ENCODE results near the gene GPR135. TPM values are rescaled to one million over a fixed set of nuclear protein-coding genes. Genes with fewer than 3 reads are reported as not detected.

The GPR135 gene
- total RNA-seq, 2 donors from 2014 or later = 2.3 to 12.4 TPM

DNA sequence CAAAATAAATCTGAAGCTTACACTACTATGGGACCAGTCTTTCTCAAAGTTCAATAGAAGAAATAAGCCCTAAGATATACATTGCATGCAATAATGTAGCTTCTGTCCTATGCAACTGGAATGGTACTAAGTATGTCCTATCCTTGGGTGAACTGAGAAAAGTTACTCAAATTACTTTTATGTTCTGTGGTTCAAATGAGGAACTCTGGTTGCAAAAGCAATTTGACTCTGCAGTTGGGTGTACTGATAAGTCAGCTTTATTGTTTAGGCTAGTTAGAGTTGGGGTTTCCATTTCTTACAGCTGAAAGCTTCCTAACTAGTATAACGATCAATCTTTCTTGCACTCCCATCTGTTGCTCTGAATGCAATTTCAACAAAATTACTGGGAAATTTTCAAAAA, 29.2 kb downstream of the GPR135 start:
- intact Hi-C loops (cut with DNase I) = no loop called here
- DNase-seq (ENCODE audit: low spot score) = no peak
- Histone ChIP-seq H3K4me1 (replicated peaks) (no peaks in the 10 kb centered on the region), H3K9me3 (no peaks in the 10 kb centered on the region), H3K36me3 (no peaks in the 10 kb centered on the region), H3K27ac (no peak overlapping the region), H3K27me3 (replicated peaks; ENCODE audit: insufficient read depth) (no peaks in the 10 kb centered on the region), H3K4me3 (no peak overlapping the region)
- TF ChIP-seq POLR2A (IDR thresholded peaks at IDR 0.05) (no peak), POLR2AphosphoS5 (IDR thresholded peaks at IDR 0.05) (no peak)
- TF ChIP-seq, protein P1, sequence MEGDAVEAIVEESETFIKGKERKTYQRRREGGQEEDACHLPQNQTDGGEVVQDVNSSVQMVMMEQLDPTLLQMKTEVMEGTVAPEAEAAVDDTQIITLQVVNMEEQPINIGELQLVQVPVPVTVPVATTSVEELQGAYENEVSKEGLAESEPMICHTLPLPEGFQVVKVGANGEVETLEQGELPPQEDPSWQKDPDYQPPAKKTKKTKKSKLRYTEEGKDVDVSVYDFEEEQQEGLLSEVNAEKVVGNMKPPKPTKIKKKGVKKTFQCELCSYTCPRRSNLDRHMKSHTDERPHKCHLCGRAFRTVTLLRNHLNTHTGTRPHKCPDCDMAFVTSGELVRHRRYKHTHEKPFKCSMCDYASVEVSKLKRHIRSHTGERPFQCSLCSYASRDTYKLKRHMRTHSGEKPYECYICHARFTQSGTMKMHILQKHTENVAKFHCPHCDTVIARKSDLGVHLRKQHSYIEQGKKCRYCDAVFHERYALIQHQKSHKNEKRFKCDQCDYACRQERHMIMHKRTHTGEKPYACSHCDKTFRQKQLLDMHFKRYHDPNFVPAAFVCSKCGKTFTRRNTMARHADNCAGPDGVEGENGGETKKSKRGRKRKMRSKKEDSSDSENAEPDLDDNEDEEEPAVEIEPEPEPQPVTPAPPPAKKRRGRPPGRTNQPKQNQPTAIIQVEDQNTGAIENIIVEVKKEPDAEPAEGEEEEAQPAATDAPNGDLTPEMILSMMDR (IDR thresholded peaks at IDR 0.05) = no peak
- 82% methylated on average over 1 of the region's 1 CpG for WGBS

DNA sequence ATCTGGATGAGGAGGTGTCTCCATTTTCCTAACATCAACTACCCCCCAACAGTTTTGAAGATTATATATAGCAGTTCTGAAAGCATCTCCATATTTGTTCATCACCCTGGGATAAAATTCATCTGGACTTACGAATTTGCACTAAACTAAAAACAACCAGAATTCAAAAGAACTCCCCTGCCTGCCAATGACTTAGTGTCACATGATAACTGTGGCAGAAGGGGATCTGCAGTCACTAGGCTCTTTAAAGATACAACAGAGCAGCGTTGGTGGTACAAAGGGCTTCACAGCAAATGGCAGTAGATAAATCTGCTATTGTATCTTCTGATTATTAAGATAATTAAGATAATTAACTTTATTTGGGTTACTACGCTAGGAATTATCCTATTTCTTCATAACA, 30.1 kb downstream of the GPR135 start:
- Histone ChIP-seq H3K36me3 (no peaks in the 10 kb centered on the region), H3K27me3 (replicated peaks; ENCODE audit: insufficient read depth) (no peaks in the 10 kb centered on the region), H3K9me3 (no peaks in the 10 kb centered on the region), H3K4me3 (no peak overlapping the region), H3K27ac (no peak overlapping the region), H3K4me1 (replicated peaks) (no peaks in the 10 kb centered on the region)
- intact Hi-C loops (cut with DNase I) = no loop called here
- TF ChIP-seq, protein P1 (IDR thresholded peaks at IDR 0.05) = no peak
- TF ChIP-seq POLR2A (IDR thresholded peaks at IDR 0.05) (no peak), POLR2AphosphoS5 (IDR thresholded peaks at IDR 0.05) (no peak)
- 89% methylated on average over 3 of the region's 3 CpGs for WGBS
- no peak for DNase-seq (ENCODE audit: low spot score)

DNA sequence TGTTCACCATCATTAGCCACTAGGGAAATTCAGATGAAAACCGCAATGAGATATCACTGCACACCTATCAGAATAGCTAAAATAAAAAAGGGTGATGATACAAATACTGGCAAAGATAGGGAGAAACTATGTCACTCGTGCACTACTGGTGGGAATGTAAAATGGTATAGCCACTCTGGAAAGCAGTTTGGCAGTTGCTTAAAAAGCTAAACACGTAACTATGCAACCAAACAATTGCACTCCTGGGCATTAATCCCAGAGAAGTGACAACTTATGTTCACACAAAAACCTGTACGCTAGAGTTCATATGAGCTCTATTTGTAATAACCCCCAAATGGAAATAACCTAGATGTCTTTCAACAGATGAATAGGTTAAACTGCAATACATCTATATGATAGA, 35.4 kb downstream of the GPR135 start:
- Histone ChIP-seq H3K27me3 (replicated peaks; ENCODE audit: insufficient read depth) (no peaks in the 10 kb centered on the region), H3K27ac (no peak overlapping the region), H3K36me3 (no peaks in the 10 kb centered on the region), H3K4me1 (replicated peaks) (no peaks in the 10 kb centered on the region), H3K4me3 (no peak overlapping the region), H3K9me3 (no peaks in the 10 kb centered on the region)
- intact Hi-C loops (cut with DNase I) = loop anchor here (5.0 kb wide), 4 partner anchors 52 to 297 kb away; partner anchors contain the start of gene DAAM1
- TF ChIP-seq POLR2A (IDR thresholded peaks at IDR 0.05) = no peak
- no peak for DNase-seq (ENCODE audit: low spot score)
- WGBS = 47% methylated on average over 4 of the region's 4 CpGs

DNA sequence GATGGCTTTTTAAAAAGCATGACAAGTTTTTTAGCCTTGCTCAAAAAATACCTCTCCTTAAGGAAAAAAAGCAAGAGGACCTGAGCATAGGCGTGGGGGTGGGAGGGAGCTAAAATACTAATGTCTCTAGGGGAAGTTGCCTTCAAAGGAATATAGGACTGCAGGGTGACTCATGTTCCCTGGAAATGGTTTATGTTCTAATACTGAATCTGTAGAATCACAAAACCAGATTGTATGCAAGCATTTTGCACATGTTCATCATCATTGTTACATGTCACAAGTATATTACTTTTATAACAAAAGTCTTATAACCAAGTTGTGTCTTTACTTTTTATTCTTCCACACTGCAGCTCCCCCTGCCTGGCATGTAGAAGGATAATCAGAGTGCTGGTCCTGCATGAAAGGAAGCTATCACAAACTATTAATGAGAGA, 36.6 kb downstream of the GPR135 start:
- H3K36me3 ChIP-seq = no peaks in the 10 kb centered on the region
- no peak for DNase-seq (ENCODE audit: low spot score)
- H3K4me3 ChIP-seq = no peak overlapping the region
- H3K4me1 ChIP-seq (replicated peaks) = no peaks in the 10 kb centered on the region
- peak overlapping the region in 1 of 2 donors; percentile 34 for H3K27ac ChIP-seq
- no peaks in the 10 kb centered on the region for H3K27me3 ChIP-seq (replicated peaks; ENCODE audit: insufficient read depth)
- no peak for TF ChIP-seq POLR2A (IDR thresholded peaks at IDR 0.05)
- TF ChIP-seq POLR2AphosphoS5 (IDR thresholded peaks at IDR 0.05) = no peak
- TF ChIP-seq, protein P1 (IDR thresholded peaks at IDR 0.05) = peak in 2 of 4 experiments; percentile 15 to 28
- H3K9me3 ChIP-seq = no peaks in the 10 kb centered on the region
- 81% methylated on average over 1 of the region's 1 CpG for WGBS
- intact Hi-C loops (cut with DNase I) = loop anchor here (5.0 kb wide), 4 partner anchors 51 to 296 kb away; partner anchors contain the start of gene DAAM1

DNA sequence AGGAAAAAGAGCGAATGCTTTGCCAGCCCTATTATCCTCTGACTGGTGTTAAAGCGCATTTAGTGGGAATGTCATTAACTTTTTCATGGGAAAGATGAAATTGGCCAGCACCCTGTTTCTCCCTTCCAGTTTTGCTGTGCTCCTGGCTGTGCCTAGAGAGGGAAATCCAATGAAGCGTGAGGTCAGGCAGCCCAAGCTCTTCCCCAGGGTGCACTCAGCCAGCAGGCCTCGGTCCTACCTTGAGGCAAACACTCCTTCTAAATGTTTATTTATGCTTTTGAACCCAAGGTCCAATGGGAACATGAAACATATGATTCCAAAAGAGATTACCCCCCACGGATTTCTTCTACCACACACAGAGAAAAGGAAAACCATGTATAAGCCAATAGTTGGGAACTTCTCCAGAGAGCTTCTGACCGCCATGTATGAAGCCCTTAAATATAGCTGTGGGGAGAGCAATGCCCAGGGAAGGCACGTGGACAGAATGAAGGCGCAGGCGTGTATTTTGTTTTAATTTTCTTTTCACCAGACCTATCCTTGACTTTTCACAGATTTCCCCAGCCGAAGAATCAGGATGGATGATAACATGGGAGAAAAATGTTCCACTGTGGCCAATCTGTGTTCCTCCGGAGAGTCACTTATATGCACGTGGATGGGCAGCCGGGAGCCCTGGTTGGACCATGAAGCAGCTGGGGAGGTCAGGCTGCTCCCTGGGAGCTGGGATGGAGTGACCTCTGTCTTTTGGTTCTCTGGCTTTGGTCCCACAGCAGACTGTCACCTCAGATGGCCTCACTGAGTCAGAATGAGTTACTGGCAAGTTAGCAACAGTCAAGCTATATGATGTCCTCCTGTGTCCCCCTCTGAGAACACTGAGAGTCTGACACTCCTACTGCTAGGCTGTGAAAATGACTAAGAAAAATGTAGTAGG, 37.3 kb downstream of the GPR135 start:
- Histone ChIP-seq H3K4me3 (no peak overlapping the region), H3K36me3 (no peaks in the 10 kb centered on the region), H3K9me3 (no peaks in the 10 kb centered on the region), H3K4me1 (replicated peaks) (no peaks in the 10 kb centered on the region), H3K27ac (peak overlapping the region; percentile 34 to 39), H3K27me3 (replicated peaks; ENCODE audit: insufficient read depth) (no peaks in the 10 kb centered on the region)
- TF ChIP-seq POLR2A (IDR thresholded peaks at IDR 0.05) = no peak
- TF ChIP-seq, protein P1 (IDR thresholded peaks at IDR 0.05) = no peak
- TF ChIP-seq POLR2AphosphoS5 (IDR thresholded peaks at IDR 0.05) = no peak
- no peak for DNase-seq (ENCODE audit: low spot score)
- intact Hi-C loops (cut with DNase I) = loop anchor here (5.0 kb wide), 4 partner anchors 51 to 296 kb away; partner anchors contain the start of gene DAAM1
- WGBS = 71% methylated on average over 13 of the region's 13 CpGs
